Liver (tissue), 3 donors: ENCODE results near the gene GATA5.

Experiments used
- CTCF ChIP-seq: fragments of 150-350 bp; IDR thresholded peaks from 2 replicates; pipeline ENCODE4 v1.5.1; 2017; ENCODE audit warnings: improper control_type of control experiment, low read depth, low read length; ENCODE audit not compliant: missing input control
- EGR1 ChIP-seq, 2 donors: IDR thresholded peaks; 2 replicates each; pipeline ENCODE4 v1.6.1; 2016 to 2018; ENCODE audit warnings: antibody characterized with exemption in 2 of 2, low read depth in 2 of 2
- GABPA ChIP-seq, 2 donors: IDR thresholded peaks in 1 of 2; conservative IDR thresholded peaks in 1 of 2; 2 replicates each; pipeline ENCODE4 v1.6.1; 2016; ENCODE audit warnings: antibody characterized with exemption in 2 of 2, mild to moderate bottlenecking in 1 of 2, moderate library complexity in 1 of 2
- HNF4G ChIP-seq: IDR thresholded peaks from 2 replicates; pipeline ENCODE4 v1.6.1; 2016; ENCODE audit warnings: antibody characterized with exemption
- JUND ChIP-seq, 2 donors: IDR thresholded peaks; 2 replicates each; pipeline ENCODE4 v1.6.1; 2016; ENCODE audit warnings: antibody characterized with exemption in 2 of 2
- MAX ChIP-seq: IDR thresholded peaks from 2 replicates; pipeline ENCODE4 v1.6.1; 2016; ENCODE audit warnings: antibody characterized with exemption
- RAD21 ChIP-seq, 2 donors: IDR thresholded peaks; 2 replicates each; pipeline ENCODE4 v1.6.1; 2016; ENCODE audit warnings: antibody characterized with exemption in 2 of 2, mild to moderate bottlenecking in 2 of 2
- REST ChIP-seq: IDR thresholded peaks from 2 replicates; pipeline ENCODE4 v1.6.1; 2016; ENCODE audit warnings: antibody characterized with exemption, mild to moderate bottlenecking
- RXRA ChIP-seq, 2 donors: IDR thresholded peaks; 2 replicates each; pipeline ENCODE4 v1.6.1; 2017 to 2018; ENCODE audit warnings: antibody characterized with exemption in 2 of 2, mild to moderate bottlenecking in 1 of 2
- SP1 ChIP-seq: IDR thresholded peaks from 2 replicates; pipeline ENCODE4 v1.6.1; 2018; ENCODE audit warnings: antibody characterized with exemption, mild to moderate bottlenecking
- TAF1 ChIP-seq: conservative IDR thresholded peaks from 2 replicates; pipeline ENCODE4 v1.6.1; 2016; ENCODE audit warnings: antibody characterized with exemption, mild to moderate bottlenecking
- YY1 ChIP-seq: IDR thresholded peaks from 2 replicates; pipeline ENCODE4 v1.6.1; 2016; ENCODE audit warnings: antibody characterized with exemption, mild to moderate bottlenecking
- ZBTB33 ChIP-seq: IDR thresholded peaks from 2 replicates; pipeline ENCODE4 v1.6.1; 2016; ENCODE audit warnings: antibody characterized with exemption
- TF ChIP-seq, protein P1 (sequence below): IDR thresholded peaks from 2 replicates; pipeline ENCODE4 v1.6.1; 2016; ENCODE audit warnings: antibody characterized with exemption
- donor health status: healthy.
- donor health status: healthy.

DNA sequence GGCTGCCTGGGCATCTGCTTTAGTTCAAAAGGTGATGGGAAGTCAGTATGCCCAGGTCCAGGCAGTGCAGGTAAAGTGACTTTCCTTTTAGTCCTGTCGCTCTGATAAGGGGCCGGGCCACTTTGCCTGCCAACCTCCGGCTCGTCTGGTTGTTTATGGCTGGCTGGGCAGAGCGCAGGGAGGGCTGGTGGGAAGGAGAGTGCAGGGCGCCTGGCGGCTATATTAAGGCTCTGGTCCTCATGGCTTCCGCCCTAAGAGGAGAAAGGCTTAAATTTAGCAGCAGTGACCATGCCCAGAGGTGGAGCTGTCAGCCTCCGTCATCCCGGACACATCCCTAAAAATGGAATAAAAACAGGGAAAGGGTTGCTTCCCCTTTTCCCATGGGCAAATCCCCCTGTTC, 14.6 kb downstream of the GATA5 start:
- TF ChIP-seq HNF4G = no peak
- TF ChIP-seq REST = no peak
- TF ChIP-seq CTCF = no peak
- no peak for TF ChIP-seq JUND (IDR thresholded peaks at IDR 0.05)
- TF ChIP-seq ZBTB33 = no peak
- no peak for TF ChIP-seq RAD21 (IDR thresholded peaks at IDR 0.05)
- TF ChIP-seq SP1 = no peak
- no peak for TF ChIP-seq MAX
- TF ChIP-seq TAF1 = no peak
- TF ChIP-seq, protein P1, sequence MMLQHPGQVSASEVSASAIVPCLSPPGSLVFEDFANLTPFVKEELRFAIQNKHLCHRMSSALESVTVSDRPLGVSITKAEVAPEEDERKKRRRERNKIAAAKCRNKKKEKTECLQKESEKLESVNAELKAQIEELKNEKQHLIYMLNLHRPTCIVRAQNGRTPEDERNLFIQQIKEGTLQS = no peak
- no peak for TF ChIP-seq YY1
- no peak for TF ChIP-seq GABPA (IDR thresholded peaks at IDR 0.05 in 1 of 2, conservative IDR thresholded peaks at IDR 0.05 in 1 of 2)
- no peak for TF ChIP-seq RXRA (IDR thresholded peaks at IDR 0.05)
- TF ChIP-seq EGR1 (IDR thresholded peaks at IDR 0.05; ENCODE audit: low read depth in 2 of 2) = no peak
